ENCODE results near the gene ZCCHC24. TPM values are rescaled to one million over a fixed set of nuclear protein-coding genes. Genes with fewer than 3 reads are reported as not detected.

The ZCCHC24 gene
- total RNA-seq, 6 experiments from 2014 or later: 33.2 to 40.3 (median 37.5) TPM

- Mint-ChIP-seq H3K9me3 (no peaks in the 10 kb centered on the region), H3K4me3 (no peak overlapping the region), H3K27me3 (ENCODE audit: insufficient read depth) (no peaks in the 10 kb centered on the region), H3K36me3 (ENCODE audit: low read depth) (no peaks in the 10 kb centered on the region; the same call in 1 of the 2 replicates), H3K4me1 (ENCODE audit: low read depth) (peaks cover 16% of the 10 kb centered on the region), H3K27ac (no peak overlapping the region)
- no peak for TF ChIP-seq CTCF (IDR thresholded peaks at IDR 0.05)
- no peak for DNase-seq
Observed at GRCh38 chr10:79477456-79477855, 32.0 kb upstream of the ZCCHC24 start.

GRCh38 chr10:79476645-79477044 lies 31.2 kb upstream of the ZCCHC24 start:
- no peak overlapping the region for H3K4me3 Mint-ChIP-seq
- no peak for TF ChIP-seq CTCF (IDR thresholded peaks at IDR 0.05)
- H3K9me3 Mint-ChIP-seq: no peaks in the 10 kb centered on the region
- no peak for DNase-seq
- peaks cover 16% of the 10 kb centered on the region for H3K4me1 Mint-ChIP-seq (ENCODE audit: low read depth)
- H3K27me3 Mint-ChIP-seq (ENCODE audit: insufficient read depth): no peaks in the 10 kb centered on the region
- no peak overlapping the region for H3K27ac Mint-ChIP-seq
- no peaks in the 10 kb centered on the region; the same call in 1 of the 2 replicates for H3K36me3 Mint-ChIP-seq (ENCODE audit: low read depth)

- Mint-ChIP-seq H3K4me3 (no peak overlapping the region), H3K4me1 (ENCODE audit: low read depth) (peaks cover 11% of the 10 kb centered on the region), H3K9me3 (no peaks in the 10 kb centered on the region), H3K27ac (no peak overlapping the region), H3K27me3 (ENCODE audit: insufficient read depth) (no peaks in the 10 kb centered on the region), H3K36me3 (ENCODE audit: low read depth) (no peaks in the 10 kb centered on the region)
- no peak for DNase-seq
- TF ChIP-seq CTCF (IDR thresholded peaks at IDR 0.05): no peak
Observed at GRCh38 chr10:79475877-79476276, 30.5 kb upstream of the ZCCHC24 start.

GRCh38 chr10:79475119-79475653 lies 29.8 kb upstream of the ZCCHC24 start:
- no peak overlapping the region for H3K27ac Mint-ChIP-seq
- H3K4me1 Mint-ChIP-seq (ENCODE audit: low read depth): peaks cover 11% of the 10 kb centered on the region
- no peaks in the 10 kb centered on the region for H3K9me3 Mint-ChIP-seq
- DNase-seq: no peak
- H3K36me3 Mint-ChIP-seq (ENCODE audit: low read depth): no peaks in the 10 kb centered on the region
- no peak for TF ChIP-seq CTCF (IDR thresholded peaks at IDR 0.05)
- H3K4me3 Mint-ChIP-seq: no peak overlapping the region
- H3K27me3 Mint-ChIP-seq (ENCODE audit: insufficient read depth): no peaks in the 10 kb centered on the region

GRCh38 chr10:79473496-79474095 lies 28.2 kb upstream of the ZCCHC24 start:
- TF ChIP-seq CTCF (IDR thresholded peaks at IDR 0.05): no peak
- Mint-ChIP-seq H3K27me3 (ENCODE audit: insufficient read depth) (no peaks in the 10 kb centered on the region), H3K27ac (no peak overlapping the region)

More at GRCh38 chr10:79473496-79474095, 28.2 kb upstream of the ZCCHC24 start:
- H3K4me3 Mint-ChIP-seq: no peak overlapping the region
- no peaks in the 10 kb centered on the region for H3K36me3 Mint-ChIP-seq (ENCODE audit: low read depth)
- DNase-seq: no peak
- no peaks in the 10 kb centered on the region for H3K9me3 Mint-ChIP-seq
- H3K4me1 Mint-ChIP-seq (ENCODE audit: low read depth): peaks cover 4% of the 10 kb centered on the region

Data from HFFc6 (cell line).